Measurements from ENCODE around the gene CD2AP.

The CD2AP gene

GRCh38 chr6:47483516-47483852, 5.9 kb downstream of the CD2AP start:
- Histone ChIP-seq H3K36me3 (no peaks in the 10 kb centered on the region; the same call in 1 of the 2 replicates), H3K9ac (no peak overlapping the region), H3K4me2 (no peak overlapping the region), H3K9me3 (no peaks in the 10 kb centered on the region), H4K20me1 (peaks cover 90% of the 10 kb centered on the region), H3K27me3 (no peaks in the 10 kb centered on the region), H3K27ac (no peak overlapping the region), H3K4me1 (peaks cover 28% of the 10 kb centered on the region), H3K4me3 (no peak overlapping the region)
- TF ChIP-seq Cebpa-rat (IDR thresholded peaks at IDR 0.05): no peak

GRCh38 chr6:47483853-47484546, 6.4 kb downstream of the CD2AP start:
- Histone ChIP-seq H3K27me3 (no peaks in the 10 kb centered on the region), H4K20me1 (peaks cover 90% of the 10 kb centered on the region), H3K36me3 (no peaks in the 10 kb centered on the region; the same call in 1 of the 2 replicates), H3K4me1 (peaks cover 28% of the 10 kb centered on the region), H3K9me3 (no peaks in the 10 kb centered on the region), H3K9ac (no peak overlapping the region), H3K27ac (no peak overlapping the region), H3K4me3 (no peak overlapping the region), H3K4me2 (no peak overlapping the region)
- no peak for TF ChIP-seq Cebpa-rat (IDR thresholded peaks at IDR 0.05)

GRCh38 chr6:47484616-47485015, 7.0 kb downstream of the CD2AP start:
- Histone ChIP-seq H4K20me1 (peaks cover 90% of the 10 kb centered on the region), H3K4me2 (no peak overlapping the region), H3K36me3 (no peaks in the 10 kb centered on the region; the same call in 1 of the 2 replicates), H3K27ac (no peak overlapping the region), H3K9me3 (no peaks in the 10 kb centered on the region), H3K27me3 (no peaks in the 10 kb centered on the region), H3K4me1 (peaks cover 24% of the 10 kb centered on the region), H3K4me3 (no peak overlapping the region), H3K9ac (no peak overlapping the region)
- TF ChIP-seq Cebpa-rat (IDR thresholded peaks at IDR 0.05): no peak

GRCh38 chr6:47485083-47485482, 7.5 kb downstream of the CD2AP start:
- H3K4me1 ChIP-seq: peaks cover 19% of the 10 kb centered on the region
- H3K36me3 ChIP-seq: no peaks in the 10 kb centered on the region; the same call in 1 of the 2 replicates
- H3K9me3 ChIP-seq: no peaks in the 10 kb centered on the region
- H4K20me1 ChIP-seq: peaks cover 90% of the 10 kb centered on the region
- no peak overlapping the region for H3K9ac ChIP-seq
- H3K27me3 ChIP-seq: no peaks in the 10 kb centered on the region
- no peak for TF ChIP-seq Cebpa-rat (IDR thresholded peaks at IDR 0.05)
- no peak overlapping the region for H3K4me2 ChIP-seq
- no peak overlapping the region for H3K27ac ChIP-seq
- no peak overlapping the region for H3K4me3 ChIP-seq

GRCh38 chr6:47485491-47486135, 8.0 kb downstream of the CD2AP start:
- Histone ChIP-seq H3K27ac (no peak overlapping the region), H3K36me3 (no peaks in the 10 kb centered on the region; the same call in 1 of the 2 replicates), H3K9ac (no peak overlapping the region), H3K4me2 (no peak overlapping the region), H3K27me3 (no peaks in the 10 kb centered on the region), H3K4me3 (no peak overlapping the region), H4K20me1 (peaks cover 87% of the 10 kb centered on the region), H3K9me3 (no peaks in the 10 kb centered on the region), H3K4me1 (peaks cover 14% of the 10 kb centered on the region)
- TF ChIP-seq Cebpa-rat (IDR thresholded peaks at IDR 0.05): no peak

- H3K4me2 ChIP-seq: no peak overlapping the region
- no peaks in the 10 kb centered on the region for H3K4me1 ChIP-seq
- H3K9me3 ChIP-seq: peaks cover 13% of the 10 kb centered on the region
- no peaks in the 10 kb centered on the region for H3K27me3 ChIP-seq
- no peak overlapping the region for H3K9ac ChIP-seq
- no peak for TF ChIP-seq Cebpa-rat (IDR thresholded peaks at IDR 0.05)
- peaks cover 9% of the 10 kb centered on the region for H3K36me3 ChIP-seq
- H4K20me1 ChIP-seq: peaks cover 65% of the 10 kb centered on the region
- no peak overlapping the region for H3K27ac ChIP-seq
- no peak overlapping the region for H3K4me3 ChIP-seq
Measured at GRCh38 chr6:47489995-47490394, 12.4 kb downstream of the CD2AP start.

GRCh38 chr6:47490676-47491075, 13.1 kb downstream of the CD2AP start:
- no peak overlapping the region for H3K9ac ChIP-seq
- H3K27me3 ChIP-seq: no peaks in the 10 kb centered on the region
- H3K4me3 ChIP-seq: no peak overlapping the region
- H3K4me1 ChIP-seq: no peaks in the 10 kb centered on the region
- TF ChIP-seq Cebpa-rat (IDR thresholded peaks at IDR 0.05): no peak
- no peak overlapping the region for H3K4me2 ChIP-seq
- peaks cover 14% of the 10 kb centered on the region for H3K36me3 ChIP-seq
- peaks cover 65% of the 10 kb centered on the region for H4K20me1 ChIP-seq
- no peak overlapping the region for H3K27ac ChIP-seq
- H3K9me3 ChIP-seq: peaks cover 18% of the 10 kb centered on the region

GRCh38 chr6:47492355-47492754, 14.8 kb downstream of the CD2AP start:
- Histone ChIP-seq H3K9ac (no peak overlapping the region), H3K36me3 (peaks cover 15% of the 10 kb centered on the region), H3K4me3 (no peak overlapping the region), H3K27me3 (no peaks in the 10 kb centered on the region), H3K9me3 (peaks cover 22% of the 10 kb centered on the region), H3K4me1 (no peaks in the 10 kb centered on the region), H3K27ac (no peak overlapping the region), H4K20me1 (peaks cover 55% of the 10 kb centered on the region), H3K4me2 (no peak overlapping the region)
- no peak for TF ChIP-seq Cebpa-rat (IDR thresholded peaks at IDR 0.05)

- Histone ChIP-seq H3K4me3 (no peak overlapping the region), H3K9me3 (peaks cover 31% of the 10 kb centered on the region), H4K20me1 (peaks cover 42% of the 10 kb centered on the region), H3K36me3 (peaks cover 17% of the 10 kb centered on the region), H3K4me1 (no peaks in the 10 kb centered on the region), H3K9ac (no peak overlapping the region), H3K4me2 (no peak overlapping the region), H3K27me3 (no peaks in the 10 kb centered on the region), H3K27ac (no peak overlapping the region)
- TF ChIP-seq Cebpa-rat (IDR thresholded peaks at IDR 0.05): no peak
Measured at GRCh38 chr6:47495207-47495606, 17.6 kb downstream of the CD2AP start.

GRCh38 chr6:47495954-47496545, 18.5 kb downstream of the CD2AP start:
- TF ChIP-seq Cebpa-rat (IDR thresholded peaks at IDR 0.05): no peak
- Histone ChIP-seq H3K36me3 (peaks cover 17% of the 10 kb centered on the region), H3K4me3 (no peak overlapping the region), H3K9me3 (peaks cover 38% of the 10 kb centered on the region), H3K4me2 (no peak overlapping the region), H3K4me1 (no peaks in the 10 kb centered on the region), H3K9ac (no peak overlapping the region), H4K20me1 (peaks cover 42% of the 10 kb centered on the region), H3K27ac (no peak overlapping the region), H3K27me3 (no peaks in the 10 kb centered on the region)

All from BLaER1 (cell line).